ENCODE results near the gene MYLK4. TPM values are rescaled to one million over a fixed set of nuclear protein-coding genes. Genes with fewer than 3 reads are reported as not detected.

MYLK4 gene
- total RNA-seq, 6 experiments from 2014 or later, result 0.10 to 0.21 (median 0.12) TPM

GRCh38 chr6:2684766-2685754 lies 65.7 kb downstream of the MYLK4 start:
- peaks cover 24% of the 10 kb centered on the region for H3K4me1 Mint-ChIP-seq (ENCODE audit: low read depth)
- no peak for TF ChIP-seq CTCF (IDR thresholded peaks at IDR 0.05)
- H3K9me3 Mint-ChIP-seq, result peaks cover 10% of the 10 kb centered on the region; the same call in 1 of the 2 replicates
- no peak for DNase-seq
- H3K27me3 Mint-ChIP-seq (ENCODE audit: insufficient read depth), result peaks cover 2% of the 10 kb centered on the region; the same call in 1 of the 2 replicates
- no peak overlapping the region for H3K4me3 Mint-ChIP-seq
- no peaks in the 10 kb centered on the region for H3K36me3 Mint-ChIP-seq (ENCODE audit: low read depth)
- H3K27ac Mint-ChIP-seq, result no peak overlapping the region

- Mint-ChIP-seq H3K4me3 (peak overlapping the region; percentile 69; the same call in 1 of the 2 replicates), H3K9me3 (peaks cover 10% of the 10 kb centered on the region; the same call in 1 of the 2 replicates), H3K4me1 (ENCODE audit: low read depth) (peaks cover 24% of the 10 kb centered on the region), H3K27me3 (ENCODE audit: insufficient read depth) (no peaks in the 10 kb centered on the region; the same call in 1 of the 2 replicates), H3K36me3 (ENCODE audit: low read depth) (no peaks in the 10 kb centered on the region), H3K27ac (no peak overlapping the region; the same call in 1 of the 2 replicates)
- TF ChIP-seq CTCF (IDR thresholded peaks at IDR 0.05), result no peak
- no peak for DNase-seq
Measured at GRCh38 chr6:2684103-2684749, 66.5 kb downstream of the MYLK4 start.

DNA sequence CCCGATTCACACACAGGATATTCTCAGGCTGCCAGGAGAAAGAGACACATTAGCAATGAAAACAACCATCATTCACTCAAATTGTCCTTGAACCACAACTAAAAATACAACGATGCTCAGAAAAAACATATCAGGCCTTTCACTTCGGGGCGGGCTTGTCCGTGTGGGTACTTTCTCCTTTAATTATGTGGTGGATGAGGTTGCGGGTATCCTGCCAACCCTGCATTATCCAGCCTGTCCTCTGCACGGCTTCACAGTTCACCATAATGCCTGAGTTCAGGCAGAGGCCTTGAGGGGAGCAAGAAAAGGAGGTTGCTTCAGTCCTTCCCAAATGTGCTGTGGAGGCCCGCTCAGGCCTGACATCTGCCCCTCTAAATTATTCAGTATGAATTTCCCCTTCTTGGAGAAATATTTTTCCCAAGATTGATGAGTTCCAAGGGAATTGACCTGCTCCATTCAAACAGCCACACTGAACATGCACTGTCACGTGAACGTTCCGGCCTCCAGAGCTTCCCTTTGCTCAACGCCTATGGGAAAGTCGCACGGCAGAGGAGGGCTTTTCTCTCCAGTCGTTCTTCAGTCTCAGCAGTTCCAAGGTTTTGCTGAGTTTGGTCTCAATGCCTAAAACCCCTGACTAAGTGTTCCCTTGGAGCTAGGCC lies 70.3 kb downstream of the MYLK4 start:
- TF ChIP-seq CTCF (IDR thresholded peaks at IDR 0.05), result no peak
- peaks cover 9% of the 10 kb centered on the region; the same call in 1 of the 2 replicates for H3K9me3 Mint-ChIP-seq
- H3K4me1 Mint-ChIP-seq (ENCODE audit: low read depth), result peaks cover 9% of the 10 kb centered on the region; the same call in 1 of the 2 replicates
- H3K27ac Mint-ChIP-seq, result no peak overlapping the region
- H3K27me3 Mint-ChIP-seq (ENCODE audit: insufficient read depth), result peaks cover 7% of the 10 kb centered on the region
- DNase-seq, result no peak
- H3K4me3 Mint-ChIP-seq, result no peak overlapping the region
- H3K36me3 Mint-ChIP-seq (ENCODE audit: low read depth), result no peaks in the 10 kb centered on the region

- Mint-ChIP-seq H3K27ac (no peak overlapping the region), H3K4me1 (ENCODE audit: low read depth) (no peaks in the 10 kb centered on the region), H3K9me3 (no peaks in the 10 kb centered on the region), H3K27me3 (ENCODE audit: insufficient read depth) (peaks cover 11% of the 10 kb centered on the region), H3K36me3 (ENCODE audit: low read depth) (no peaks in the 10 kb centered on the region), H3K4me3 (no peak overlapping the region)
- no peak for TF ChIP-seq CTCF (IDR thresholded peaks at IDR 0.05)
- DNase-seq, result no peak
Measured at GRCh38 chr6:2677080-2677593, 73.6 kb downstream of the MYLK4 start.

- H3K27ac Mint-ChIP-seq, result no peak overlapping the region
- H3K27me3 Mint-ChIP-seq (ENCODE audit: insufficient read depth), result peaks cover 11% of the 10 kb centered on the region
- H3K9me3 Mint-ChIP-seq, result no peaks in the 10 kb centered on the region
- DNase-seq, result no peak
- no peaks in the 10 kb centered on the region for H3K4me1 Mint-ChIP-seq (ENCODE audit: low read depth)
- H3K4me3 Mint-ChIP-seq, result no peak overlapping the region
- TF ChIP-seq CTCF (IDR thresholded peaks at IDR 0.05), result no peak
- H3K36me3 Mint-ChIP-seq (ENCODE audit: low read depth), result no peaks in the 10 kb centered on the region
Measured at GRCh38 chr6:2676048-2676447, 74.7 kb downstream of the MYLK4 start.
